Measurements from ENCODE around the gene HEG1.

- no peak for TF ChIP-seq CTCF (IDR thresholded peaks at IDR 0.05; ENCODE audit: low read depth, low read length)
- TF ChIP-seq POLR2A (IDR thresholded peaks at IDR 0.05; ENCODE audit: extremely low read depth, insufficient read length) = no peak
- no peak for TF ChIP-seq MAX (IDR thresholded peaks at IDR 0.05; ENCODE audit: low read depth, low read length)
Observed at GRCh38 chr3:125023833-125024555, 31.8 kb downstream of the HEG1 start.

All from NB4 (cell line).